GM23338 (cell line): ENCODE data around the gene CACNA2D1. TPM values are rescaled to one million over a fixed set of nuclear protein-coding genes. Genes with fewer than 3 reads are reported as not detected.

ENCODE experiments used
- ATAC-seq: fragments of 200-7000 bp; cut with Tn5 transposase; 3 replicates; pipeline ENCODE4 v1.9.1; 2020
- DNase-seq: peaks from one replicate; pipeline ENCODE4 v3.0.0-alpha.2; 2015; ENCODE audit warnings: low spot score
- H2AFZ ChIP-seq: fragments of 200-600 bp; sonication (generic); 2 replicates; pipeline ENCODE4 v1.8.0; 2016; ENCODE audit warnings: antibody characterized with exemption, mild to moderate bottlenecking, moderate library complexity
- H3F3A ChIP-seq: fragments of 200-600 bp; sonication (generic); replicated peaks from 2 replicates; pipeline ENCODE4 v1.8.0; 2017; ENCODE audit warnings: antibody characterized with exemption, mixed run types, low read depth
- H3K27ac ChIP-seq: fragments of 200-600 bp; sonication (generic); 2 replicates; pipeline ENCODE4 v1.6.1; 2016; ENCODE audit warnings: low read depth
- H3K27me3 ChIP-seq: fragments of 200-600 bp; sonication (generic); 2 replicates; pipeline ENCODE4 v1.8.0; 2016; ENCODE audit warnings: mild to moderate bottlenecking, mixed run types, moderate library complexity; ENCODE audit not compliant: insufficient read depth
- H3K36me3 ChIP-seq: fragments of 200-600 bp; sonication (generic); 2 replicates; pipeline ENCODE4 v1.8.0; 2016; ENCODE audit warnings: mild to moderate bottlenecking; ENCODE audit not compliant: insufficient read depth
- H3K4me1 ChIP-seq: fragments of 200-600 bp; sonication (generic); 2 replicates; pipeline ENCODE4 v1.8.0; 2016; ENCODE audit warnings: mild to moderate bottlenecking, moderate library complexity; ENCODE audit not compliant: insufficient read depth
- H3K4me2 ChIP-seq: fragments of 200-600 bp; sonication (generic); 2 replicates; pipeline ENCODE4 v1.7.1; 2017; ENCODE audit warnings: mixed run types
- H3K4me3 ChIP-seq: fragments of 200-600 bp; sonication (generic); 2 replicates; pipeline ENCODE4 v1.6.1; 2016; ENCODE audit warnings: mixed run types
- H3K79me2 ChIP-seq: fragments of 200-600 bp; sonication (generic); replicated peaks from 2 replicates; pipeline ENCODE4 v1.8.0; 2017; ENCODE audit warnings: mild to moderate bottlenecking; ENCODE audit not compliant: insufficient read depth
- H3K9me2 ChIP-seq: fragments of 200-600 bp; sonication (generic); 2 replicates; pipeline ENCODE4 v1.8.0; 2017; ENCODE audit not compliant: insufficient read depth
- H4K20me1 ChIP-seq: fragments of 200-600 bp; sonication (generic); replicated peaks from 2 replicates; pipeline ENCODE4 v1.8.0; 2017; ENCODE audit warnings: mild to moderate bottlenecking; ENCODE audit not compliant: insufficient read depth
- H3K27ac Mint-ChIP-seq: 2 replicates; pipeline ENCODE4 v1.8.0; 2020; ENCODE audit warnings: inconsistent platforms, mild to moderate bottlenecking, moderate library complexity, mixed read lengths
- H3K27me3 Mint-ChIP-seq: 3 replicates; pipeline ENCODE4 v1.8.0; 2022; ENCODE audit warnings: low read depth, mild to moderate bottlenecking, moderate library complexity, mixed read lengths, inconsistent platforms; ENCODE audit not compliant: insufficient read depth, poor library complexity
- H3K36me3 Mint-ChIP-seq: 3 replicates; pipeline ENCODE4 v1.8.0; 2021; ENCODE audit warnings: low read depth, mild to moderate bottlenecking, inconsistent platforms, moderate library complexity, mixed read lengths
- H3K4me1 Mint-ChIP-seq: 3 replicates; pipeline ENCODE4 v1.8.0; 2020; ENCODE audit warnings: mild to moderate bottlenecking, inconsistent platforms, mixed read lengths
- H3K4me3 Mint-ChIP-seq: 3 replicates; pipeline ENCODE4 v1.8.0; 2021; ENCODE audit warnings: moderate library complexity, mild to moderate bottlenecking, inconsistent platforms, mixed read lengths
- H3K9me3 Mint-ChIP-seq: 3 replicates; pipeline ENCODE4 v1.8.0; 2020; ENCODE audit warnings: moderate library complexity, mild to moderate bottlenecking, inconsistent platforms, mixed read lengths
- CREB1 ChIP-seq: fragments of 250-450 bp; sonication (Bioruptor Pico); IDR thresholded peaks from 2 replicates; pipeline ENCODE4 v1.5.0; 2020; ENCODE audit warnings: low read depth, mild to moderate bottlenecking, moderate library complexity
- CTCF ChIP-seq, 2 experiments: fragments of 200-600 bp in 1 of 2; sonication (generic) in 1 of 2; conservative IDR thresholded peaks; 2 replicates each; pipeline versions ENCODE4 v1.5.1 to v1.6.1; 2016 to 2017; ENCODE audit warnings: antibody characterized with exemption in 2 of 2, low read depth in 2 of 2, mild to moderate bottlenecking in 2 of 2, moderate library complexity in 1 of 2
- ETS1 ChIP-seq: IDR thresholded peaks from 2 replicates; pipeline ENCODE4 v1.6.1; 2016; ENCODE audit warnings: antibody characterized with exemption
- EZH2 ChIP-seq: fragments of 200-600 bp; sonication (generic); IDR thresholded peaks from one replicate; pipeline ENCODE4 v1.8.0; 2017; ENCODE audit warnings: antibody characterized with exemption, mild to moderate bottlenecking, low read depth; ENCODE audit not compliant: unreplicated experiment
- EZH2phosphoT487 ChIP-seq: fragments of 200-600 bp; sonication (generic); IDR thresholded peaks from one replicate; pipeline ENCODE4 v1.8.1; 2018; ENCODE audit warnings: antibody characterized with exemption; ENCODE audit not compliant: unreplicated experiment
- JUNB ChIP-seq: IDR thresholded peaks from one replicate; pipeline ENCODE4 v1.6.1; 2016; ENCODE audit warnings: antibody characterized with exemption; ENCODE audit not compliant: unreplicated experiment
- REST ChIP-seq: IDR thresholded peaks from one replicate; pipeline ENCODE4 v1.6.1; 2018; ENCODE audit warnings: antibody characterized with exemption; ENCODE audit not compliant: unreplicated experiment
- STAT1 ChIP-seq: IDR thresholded peaks from one replicate; pipeline ENCODE4 v1.6.1; 2016; ENCODE audit warnings: antibody characterized with exemption; ENCODE audit not compliant: unreplicated experiment
- ZNF331 ChIP-seq: fragments of 250-450 bp; sonication (Bioruptor Pico); IDR thresholded peaks from 2 replicates; pipeline ENCODE4 v1.5.0; 2020; ENCODE audit warnings: low read depth, mild to moderate bottlenecking, moderate library complexity
- polyA plus RNA-seq: library from polyadenylated mRNA; unstranded; fragments of >200 nt; fragmentation: Nextera tagmentation; extraction: Ambion mirVana; gene quantifications from 2 replicates; pipeline ENCODE4 v1.2.1, GENCODE V29; 2016
- total RNA-seq: library from RNA; depleted of rRNA; stranded (reverse); fragments of >200 nt; shearing (Covaris generic); gene quantifications from 2 replicates; pipeline ENCODE4 v1.2.3, GENCODE V29; 2014

The CACNA2D1 gene
- total and polyA plus RNA-seq, 2 experiments from 2014 or later: 7.0 to 20.4 TPM

- TF ChIP-seq CTCF (conservative IDR thresholded peaks at IDR 0.05; ENCODE audit: low read depth in 2 of 2) (no peak), CREB1 (CRISPR knock-in tag) (no peak), REST (no peak), STAT1 (no peak), JUNB (no peak), ZNF331 (CRISPR knock-in tag) (no peak), ETS1 (no peak)
Observed at GRCh38 chr7:82393840-82394220, 49.7 kb downstream of the CACNA2D1 start (continued).

GRCh38 chr7:82393076-82393839 lies 50.3 kb downstream of the CACNA2D1 start:
- H3K9me3 Mint-ChIP-seq: peaks cover 8% of the 10 kb centered on the region
- DNase-seq (no peak), ATAC-seq (no peak)
- peaks cover 8% of the 10 kb centered on the region for H3K4me1 ChIP-seq
- H3K9me2 ChIP-seq: no peaks in the 10 kb centered on the region
- H3K27me3 Mint-ChIP-seq: no peaks in the 10 kb centered on the region
- H3K36me3 Mint-ChIP-seq: peaks cover 15% of the 10 kb centered on the region
- H3K4me1 Mint-ChIP-seq: peaks cover 12% of the 10 kb centered on the region; the same call in 2 of the 3 replicates
- TF ChIP-seq ETS1 (no peak), EZH2 (no peak), CREB1 (CRISPR knock-in tag) (no peak), EZH2phosphoT487 (no peak)
- H3K27ac ChIP-seq: no peak overlapping the region
- no peaks in the 10 kb centered on the region for H4K20me1 ChIP-seq
- H3K79me2 ChIP-seq: peaks cover 12% of the 10 kb centered on the region; the same call in 1 of the 2 replicates
- H2AFZ ChIP-seq: no peak overlapping the region
- H3K27me3 ChIP-seq: no peaks in the 10 kb centered on the region
- no peaks in the 10 kb centered on the region for H3F3A ChIP-seq
- H3K27ac Mint-ChIP-seq: no peak overlapping the region
- no peak overlapping the region for H3K4me3 Mint-ChIP-seq
- H3K4me3 ChIP-seq: no peak overlapping the region
- H3K4me2 ChIP-seq: no peak overlapping the region
- no peaks in the 10 kb centered on the region for H3K36me3 ChIP-seq
